ENCODE results near the gene KCP.

Gene KCP

GRCh38 chr7:128872394-128872824 lies 38.1 kb downstream of the KCP start:
- Mint-ChIP-seq H3K36me3 (ENCODE audit: low read depth) (no peaks in the 10 kb centered on the region), H3K4me3 (no peak overlapping the region), H3K9me3 (no peaks in the 10 kb centered on the region), H3K4me1 (ENCODE audit: low read depth) (peaks cover 10% of the 10 kb centered on the region), H3K27ac (no peak overlapping the region), H3K27me3 (peaks cover 9% of the 10 kb centered on the region)
- DNase-seq = no peak

GRCh38 chr7:128871050-128871449 lies 39.5 kb downstream of the KCP start:
- Mint-ChIP-seq H3K27me3 (peaks cover 9% of the 10 kb centered on the region), H3K4me3 (no peak overlapping the region), H3K9me3 (no peaks in the 10 kb centered on the region), H3K27ac (no peak overlapping the region), H3K36me3 (ENCODE audit: low read depth) (peaks cover 7% of the 10 kb centered on the region), H3K4me1 (ENCODE audit: low read depth) (peaks cover 10% of the 10 kb centered on the region)
- DNase-seq = no peak

DNA sequence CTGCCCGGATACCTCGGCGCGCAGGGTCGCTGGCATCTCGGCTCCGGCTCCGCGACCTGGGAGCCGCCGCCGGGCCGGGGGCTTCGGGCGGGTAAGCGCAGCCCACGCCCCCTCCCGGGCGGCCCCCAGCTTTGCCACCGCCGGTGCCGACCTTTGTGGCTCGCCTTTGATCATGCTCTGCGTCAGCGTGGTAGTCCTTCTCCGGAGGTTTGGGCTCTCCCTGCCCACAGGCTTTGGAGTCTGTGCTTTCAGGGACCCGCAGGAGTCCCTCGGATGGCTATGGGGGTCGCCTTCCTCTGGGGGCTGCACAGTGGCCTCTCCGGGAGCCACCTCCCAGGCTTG lies 40.6 kb downstream of the KCP start:
- Mint-ChIP-seq H3K9me3 (no peaks in the 10 kb centered on the region), H3K4me1 (ENCODE audit: low read depth) (peaks cover 17% of the 10 kb centered on the region), H3K27ac (peak overlapping the region; percentile 52), H3K36me3 (ENCODE audit: low read depth) (peaks cover 19% of the 10 kb centered on the region), H3K27me3 (peaks cover 9% of the 10 kb centered on the region), H3K4me3 (peak overlapping the region; percentile 69)
- DNase-seq = no peak

- H3K27me3 Mint-ChIP-seq = peaks cover 9% of the 10 kb centered on the region
- peak; percentile 76 for DNase-seq
Observed at GRCh38 chr7:128869138-128869943, 41.2 kb downstream of the KCP start.

GRCh38 chr7:128868624-128869137 lies 41.8 kb downstream of the KCP start:
- Mint-ChIP-seq H3K27ac (no peak overlapping the region), H3K4me3 (peak overlapping the region; percentile 60), H3K36me3 (ENCODE audit: low read depth) (peaks cover 25% of the 10 kb centered on the region), H3K4me1 (ENCODE audit: low read depth) (peaks cover 24% of the 10 kb centered on the region), H3K27me3 (peaks cover 9% of the 10 kb centered on the region), H3K9me3 (no peaks in the 10 kb centered on the region)
- DNase-seq = no peak

More at GRCh38 chr7:128869138-128869943, 41.2 kb downstream of the KCP start:
- Mint-ChIP-seq H3K4me3 (peak overlapping the region; percentile 60), H3K36me3 (ENCODE audit: low read depth) (peaks cover 23% of the 10 kb centered on the region), H3K4me1 (ENCODE audit: low read depth) (peaks cover 20% of the 10 kb centered on the region), H3K27ac (no peak overlapping the region), H3K9me3 (no peaks in the 10 kb centered on the region)

DNA sequence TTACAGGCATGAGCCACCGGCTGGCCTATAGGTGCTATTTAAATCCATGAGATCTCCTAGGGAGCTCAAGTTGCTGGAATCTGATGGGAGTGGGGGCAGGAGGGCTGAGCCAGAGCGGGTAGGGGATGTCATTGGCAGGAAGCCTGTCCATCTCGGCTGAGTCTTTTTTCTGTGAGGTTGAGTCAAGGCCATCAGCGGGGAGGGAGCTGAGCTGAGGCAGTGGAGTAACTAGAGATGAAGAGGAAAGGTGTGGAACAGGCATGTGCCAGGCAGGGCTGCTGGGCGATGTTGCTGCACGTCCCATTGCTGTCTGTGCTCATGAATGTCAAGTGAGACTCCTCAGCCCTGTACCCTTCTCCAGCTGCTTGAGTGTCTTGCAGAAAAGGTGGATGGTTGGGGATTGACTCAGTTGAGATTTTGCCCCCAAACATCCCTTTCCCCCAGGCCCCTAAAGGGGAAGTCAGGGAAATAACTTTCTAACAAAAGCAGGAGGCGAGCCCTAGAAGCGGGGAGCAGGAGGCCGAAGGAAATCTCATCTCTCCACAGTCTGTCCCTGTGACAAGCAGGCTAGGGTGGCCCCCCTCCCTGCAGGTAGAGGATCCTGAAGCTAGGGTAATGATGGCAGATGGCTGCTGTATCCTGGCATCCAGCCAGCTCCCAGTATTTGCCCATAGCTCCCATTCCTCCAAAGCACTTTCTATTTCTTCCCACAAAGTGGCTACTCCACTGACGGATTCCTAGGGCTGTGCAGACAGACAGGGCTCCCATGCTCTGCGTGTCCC lies 42.5 kb downstream of the KCP start:
- Mint-ChIP-seq H3K36me3 (ENCODE audit: low read depth) (peaks cover 31% of the 10 kb centered on the region), H3K27me3 (peaks cover 9% of the 10 kb centered on the region), H3K9me3 (no peaks in the 10 kb centered on the region), H3K4me3 (peak overlapping the region; percentile 60), H3K27ac (no peak overlapping the region), H3K4me1 (ENCODE audit: low read depth) (peaks cover 26% of the 10 kb centered on the region)
- no peak for DNase-seq

DNA sequence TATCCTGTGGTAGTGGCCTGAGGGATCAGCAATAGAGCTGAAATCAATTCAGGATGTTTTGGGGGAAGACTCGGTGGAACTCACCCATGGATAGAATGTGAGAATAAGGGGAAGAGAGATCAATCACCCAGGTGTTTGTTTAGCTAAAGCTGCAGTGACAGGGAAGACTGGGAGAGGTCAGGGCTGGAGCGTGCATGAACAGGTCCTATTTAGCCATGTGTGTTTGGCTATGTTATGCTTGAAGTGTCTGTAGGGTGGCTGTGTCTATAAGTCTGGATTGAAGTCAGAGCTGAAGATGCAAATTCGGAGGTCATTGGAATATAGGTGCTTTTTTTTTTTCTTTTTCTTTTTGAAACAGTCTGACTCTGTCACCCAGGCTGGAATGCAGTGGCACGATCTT lies 43.3 kb downstream of the KCP start:
- H3K4me3 Mint-ChIP-seq = no peak overlapping the region
- no peak overlapping the region for H3K27ac Mint-ChIP-seq
- peaks cover 29% of the 10 kb centered on the region for H3K4me1 Mint-ChIP-seq (ENCODE audit: low read depth)

DNA sequence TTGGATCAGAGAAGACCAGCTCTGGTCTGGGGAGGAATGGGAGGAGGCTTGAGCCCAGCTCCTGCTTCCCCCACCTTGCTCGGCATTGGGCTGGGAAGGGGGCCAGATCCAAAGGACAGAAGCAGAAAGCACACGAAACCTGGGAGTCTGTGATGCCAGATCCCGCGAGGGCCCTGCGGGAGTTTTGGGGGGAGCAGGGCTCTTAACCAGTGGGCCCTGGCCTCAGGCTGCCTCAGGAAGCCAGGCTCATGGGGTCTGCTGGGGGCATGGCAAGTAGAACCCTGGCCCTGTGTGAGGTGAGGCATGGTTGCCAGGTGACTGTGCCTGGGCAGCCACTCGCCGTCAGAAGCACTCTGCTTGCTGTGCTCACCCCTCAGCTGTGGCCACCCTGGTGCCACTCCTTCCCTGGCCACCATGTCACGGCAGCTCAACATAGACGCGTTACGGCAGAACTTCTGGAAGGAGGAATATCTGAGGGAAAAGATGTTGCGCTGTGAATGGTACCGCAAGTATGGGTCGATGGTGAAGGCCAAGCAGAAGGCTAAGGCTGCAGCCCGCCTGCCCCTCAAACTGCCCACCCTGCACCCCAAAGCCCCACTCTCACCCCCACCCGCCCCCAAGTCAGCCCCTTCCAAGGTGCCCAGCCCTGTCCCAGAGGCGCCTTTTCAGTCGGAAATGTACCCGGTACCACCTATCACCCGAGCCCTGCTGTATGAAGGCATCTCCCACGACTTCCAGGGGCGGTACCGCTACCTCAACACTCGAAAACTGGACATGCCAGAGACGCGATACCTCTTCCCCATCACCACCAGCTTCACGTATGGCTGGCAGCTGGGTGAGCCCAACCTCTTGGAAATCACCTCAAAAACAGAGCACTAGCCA lies 44.3 kb downstream of the KCP start:
- H3K27ac Mint-ChIP-seq = no peak overlapping the region
- H3K27me3 Mint-ChIP-seq = peaks cover 9% of the 10 kb centered on the region
- peaks cover 36% of the 10 kb centered on the region for H3K36me3 Mint-ChIP-seq (ENCODE audit: low read depth)
- no peak overlapping the region for H3K4me3 Mint-ChIP-seq
- DNase-seq = no peak
- H3K4me1 Mint-ChIP-seq (ENCODE audit: low read depth) = peaks cover 32% of the 10 kb centered on the region
- H3K9me3 Mint-ChIP-seq = no peaks in the 10 kb centered on the region

More for the DNA sequence above, 43.3 kb downstream of the KCP start:
- no peak for DNase-seq
- Mint-ChIP-seq H3K27me3 (peaks cover 9% of the 10 kb centered on the region), H3K9me3 (no peaks in the 10 kb centered on the region), H3K36me3 (ENCODE audit: low read depth) (peaks cover 36% of the 10 kb centered on the region)

DNA sequence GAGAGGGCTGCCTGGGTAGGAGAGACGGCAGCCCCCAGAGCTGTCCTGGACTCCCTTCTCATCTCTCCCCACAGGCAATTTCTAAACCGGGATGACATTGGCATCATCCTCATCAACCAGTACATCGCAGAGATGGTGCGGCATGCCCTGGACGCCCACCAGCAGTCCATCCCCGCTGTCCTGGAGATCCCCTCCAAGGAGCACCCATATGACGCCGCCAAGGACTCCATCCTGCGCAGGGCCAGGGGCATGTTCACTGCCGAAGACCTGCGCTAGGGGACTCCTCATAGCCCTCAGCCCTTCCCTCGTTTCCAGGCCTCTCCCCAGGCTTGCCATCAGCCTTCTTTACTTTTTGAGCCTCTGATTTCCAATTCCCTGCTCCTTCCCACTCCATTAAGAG lies 45.2 kb downstream of the KCP start:
- H3K9me3 Mint-ChIP-seq = no peaks in the 10 kb centered on the region
- peaks cover 36% of the 10 kb centered on the region for H3K36me3 Mint-ChIP-seq (ENCODE audit: low read depth)
- no peak overlapping the region for H3K4me3 Mint-ChIP-seq
- H3K27ac Mint-ChIP-seq = no peak overlapping the region
- peaks cover 3% of the 10 kb centered on the region for H3K27me3 Mint-ChIP-seq
- H3K4me1 Mint-ChIP-seq (ENCODE audit: low read depth) = peaks cover 31% of the 10 kb centered on the region
- DNase-seq = no peak

- H3K9me3 Mint-ChIP-seq = no peaks in the 10 kb centered on the region
- peak; percentile 63 for DNase-seq
- peak overlapping the region; percentile 99 for H3K27ac Mint-ChIP-seq
- no peaks in the 10 kb centered on the region for H3K27me3 Mint-ChIP-seq
- peak overlapping the region; percentile 99 for H3K4me3 Mint-ChIP-seq
- peaks cover 36% of the 10 kb centered on the region for H3K36me3 Mint-ChIP-seq (ENCODE audit: low read depth)
- H3K4me1 Mint-ChIP-seq (ENCODE audit: low read depth) = peaks cover 23% of the 10 kb centered on the region
Observed at GRCh38 chr7:128863433-128863989, 47.0 kb downstream of the KCP start.

- Mint-ChIP-seq H3K4me3 (peak within 1 kb of the TSS; percentile 99), H3K27me3 (no peaks in the 10 kb centered on the region), H3K27ac (peak within 1 kb of the TSS; percentile 99), H3K36me3 (ENCODE audit: low read depth) (peaks cover 36% of the 10 kb centered on the region), H3K9me3 (no peaks in the 10 kb centered on the region), H3K4me1 (ENCODE audit: low read depth) (peaks cover 22% of the 10 kb centered on the region)
- peak; percentile 100 for DNase-seq
Observed at GRCh38 chr7:128862571-128863432, 47.7 kb downstream of the KCP start, which contains the start of gene ATP6V1F. ATP6V1F (plus strand) TSS chr7:128862856; CDS start chr7:128862905, 49 bp downstream.

- Mint-ChIP-seq H3K27ac (peak overlapping the region; percentile 99), H3K36me3 (ENCODE audit: low read depth) (peaks cover 36% of the 10 kb centered on the region), H3K4me3 (peak overlapping the region; percentile 99), H3K27me3 (no peaks in the 10 kb centered on the region), H3K4me1 (ENCODE audit: low read depth) (peaks cover 22% of the 10 kb centered on the region), H3K9me3 (no peaks in the 10 kb centered on the region)
- DNase-seq = no peak
Observed at GRCh38 chr7:128861957-128862570, 48.4 kb downstream of the KCP start.

Measured in activated T-cell treated with anti-CD3 and anti-CD28 coated beads, Interleukin-2, amount 50 U/mL, for 24 hours (primary cell).